Neural progenitor cell (in vitro differentiated cells): ENCODE results near the gene NFE2L3. TPM values are rescaled to one million over a fixed set of nuclear protein-coding genes. Genes with fewer than 3 reads are reported as not detected.
"Not testable (repeated sequence)": the region's sequence is repeated elsewhere in the genome, so short reads cannot be mapped to it uniquely, and the experiment has no call there.

Experiments
- DNase-seq: peaks from one replicate; pipeline ENCODE4 v3.0.0-alpha.2; 2016; ENCODE audit warnings: low spot score
- H2AFZ ChIP-seq: fragments of 200-600 bp; sonication (generic); replicated peaks from 2 replicates; pipeline ENCODE4 v1.6.1; 2016; ENCODE audit warnings: antibody characterized with exemption
- H3F3A ChIP-seq: fragments of 200-600 bp; sonication (generic); 2 replicates; pipeline ENCODE4 v1.6.1; 2016; ENCODE audit warnings: antibody characterized with exemption, low read depth
- H3K27ac ChIP-seq: fragments of 200-600 bp; sonication (generic); 2 replicates; pipeline ENCODE4 v1.5.1; 2016; ENCODE audit warnings: mild to moderate bottlenecking
- H3K27me3 ChIP-seq: fragments of 200-600 bp; sonication (generic); 2 replicates; pipeline ENCODE4 v1.6.1; 2016; ENCODE audit warnings: mild to moderate bottlenecking, moderate library complexity
- H3K36me3 ChIP-seq: fragments of 200-600 bp; sonication (generic); 2 replicates; pipeline ENCODE4 v1.5.1; 2016
- H3K4me1 ChIP-seq: fragments of 200-600 bp; sonication (generic); 2 replicates; pipeline ENCODE4 v1.6.1; 2016; ENCODE audit warnings: mixed run types
- H3K4me2 ChIP-seq: fragments of 200-600 bp; sonication (generic); 2 replicates; pipeline ENCODE4 v1.6.1; 2016
- H3K4me3 ChIP-seq: fragments of 200-600 bp; sonication (generic); 2 replicates; pipeline ENCODE4 v1.5.1; 2016
- H3K79me2 ChIP-seq: fragments of 200-600 bp; sonication (generic); 2 replicates; pipeline ENCODE4 v1.6.1; 2016; ENCODE audit warnings: low read depth
- H3K9ac ChIP-seq: fragments of 200-600 bp; sonication (generic); 2 replicates; pipeline ENCODE4 v1.6.1; 2016
- H3K9me3 ChIP-seq: fragments of 200-600 bp; sonication (generic); 2 replicates; pipeline ENCODE4 v1.5.1; 2016; ENCODE audit warnings: low read depth
- H4K20me1 ChIP-seq: fragments of 200-600 bp; sonication (generic); 2 replicates; pipeline ENCODE4 v1.6.1; 2016; ENCODE audit warnings: low read depth
- H3K27ac Mint-ChIP-seq: 3 replicates; pipeline ENCODE4 v1.8.0; 2021; ENCODE audit warnings: mixed read lengths
- H3K27me3 Mint-ChIP-seq: 2 replicates; pipeline ENCODE4 v1.8.0; 2022; ENCODE audit warnings: low read depth, mild to moderate bottlenecking, inconsistent platforms, moderate library complexity, mixed read lengths; ENCODE audit not compliant: insufficient read depth
- H3K36me3 Mint-ChIP-seq: 3 replicates; pipeline ENCODE4 v1.8.0; 2021; ENCODE audit warnings: mixed read lengths
- H3K4me1 Mint-ChIP-seq: 3 replicates; pipeline ENCODE4 v1.8.0; 2021; ENCODE audit warnings: mixed read lengths
- H3K4me3 Mint-ChIP-seq: 3 replicates; pipeline ENCODE4 v1.8.0; 2021; ENCODE audit warnings: mild to moderate bottlenecking, moderate library complexity, mixed read lengths
- H3K9me3 Mint-ChIP-seq: 3 replicates; pipeline ENCODE4 v1.8.0; 2020; ENCODE audit warnings: mixed read lengths
- EZH2 ChIP-seq: fragments of 200-600 bp; sonication (generic); IDR thresholded peaks from 2 replicates; pipeline ENCODE4 v1.6.1; 2017; ENCODE audit warnings: antibody characterized with exemption, mild to moderate bottlenecking, moderate library complexity
- EZH2phosphoT487 ChIP-seq: fragments of 200-600 bp; sonication (generic); IDR thresholded peaks from 2 replicates; pipeline ENCODE4 v1.6.1; 2017; ENCODE audit warnings: antibody characterized with exemption
- total RNA-seq: library from RNA; depleted of rRNA; stranded (reverse); fragments of >200 nt; gene quantifications from 2 replicates; pipeline ENCODE4 v1.2.3, GENCODE V29; 2015; ENCODE audit warnings: low replicate concordance
- TF ChIP-seq, protein P1 (sequence below): fragments of 200-600 bp; sonication (generic); IDR thresholded peaks from 2 replicates; pipeline ENCODE4 v1.5.1; 2017; ENCODE audit warnings: antibody characterized with exemption, mild to moderate bottlenecking

NFE2L3 gene
- total RNA-seq, 1 donor from 2014 or later = 6.2 TPM

- no peak overlapping the region for H3K9ac ChIP-seq
- Mint-ChIP-seq H3K4me1 (peaks cover 14% of the 10 kb centered on the region), H3K4me3 (no peak overlapping the region), H3K27ac (peak overlapping the region; percentile 57), H3K9me3 (no peaks in the 10 kb centered on the region), H3K27me3 (peaks cover 2% of the 10 kb centered on the region), H3K36me3 (no peaks in the 10 kb centered on the region)
- H3K27me3 ChIP-seq = no peaks in the 10 kb centered on the region
- H3K9me3 ChIP-seq = no peaks in the 10 kb centered on the region
- H3K4me3 ChIP-seq = no peak overlapping the region
- no peaks in the 10 kb centered on the region for H4K20me1 ChIP-seq
- DNase-seq = peak; percentile 33
- H3F3A ChIP-seq = no peaks in the 10 kb centered on the region
- H3K79me2 ChIP-seq = no peaks in the 10 kb centered on the region
- no peaks in the 10 kb centered on the region for H3K36me3 ChIP-seq
- no peak overlapping the region for H3K27ac ChIP-seq
- H2AFZ ChIP-seq = peak overlapping the region; percentile 91
- peaks cover 20% of the 10 kb centered on the region for H3K4me1 ChIP-seq
- TF ChIP-seq EZH2 (no peak), EZH2phosphoT487 (no peak)
- TF ChIP-seq, protein P1, sequence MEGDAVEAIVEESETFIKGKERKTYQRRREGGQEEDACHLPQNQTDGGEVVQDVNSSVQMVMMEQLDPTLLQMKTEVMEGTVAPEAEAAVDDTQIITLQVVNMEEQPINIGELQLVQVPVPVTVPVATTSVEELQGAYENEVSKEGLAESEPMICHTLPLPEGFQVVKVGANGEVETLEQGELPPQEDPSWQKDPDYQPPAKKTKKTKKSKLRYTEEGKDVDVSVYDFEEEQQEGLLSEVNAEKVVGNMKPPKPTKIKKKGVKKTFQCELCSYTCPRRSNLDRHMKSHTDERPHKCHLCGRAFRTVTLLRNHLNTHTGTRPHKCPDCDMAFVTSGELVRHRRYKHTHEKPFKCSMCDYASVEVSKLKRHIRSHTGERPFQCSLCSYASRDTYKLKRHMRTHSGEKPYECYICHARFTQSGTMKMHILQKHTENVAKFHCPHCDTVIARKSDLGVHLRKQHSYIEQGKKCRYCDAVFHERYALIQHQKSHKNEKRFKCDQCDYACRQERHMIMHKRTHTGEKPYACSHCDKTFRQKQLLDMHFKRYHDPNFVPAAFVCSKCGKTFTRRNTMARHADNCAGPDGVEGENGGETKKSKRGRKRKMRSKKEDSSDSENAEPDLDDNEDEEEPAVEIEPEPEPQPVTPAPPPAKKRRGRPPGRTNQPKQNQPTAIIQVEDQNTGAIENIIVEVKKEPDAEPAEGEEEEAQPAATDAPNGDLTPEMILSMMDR = no peak
- no peak overlapping the region for H3K4me2 ChIP-seq
These were observed 34.7 kb upstream of the NFE2L3 start for GRCh38 chr7:26117142-26117807.

- Histone ChIP-seq H3F3A (no peaks in the 10 kb centered on the region), H4K20me1 (no peaks in the 10 kb centered on the region), H3K4me1 (peaks cover 18% of the 10 kb centered on the region), H3K4me2 (no peak overlapping the region), H2AFZ (no peak overlapping the region), H3K9ac (no peak overlapping the region), H3K79me2 (no peaks in the 10 kb centered on the region), H3K9me3 (no peaks in the 10 kb centered on the region), H3K27ac (no peak overlapping the region), H3K4me3 (no peak overlapping the region), H3K36me3 (no peaks in the 10 kb centered on the region), H3K27me3 (no peaks in the 10 kb centered on the region)
- no peak for DNase-seq
- TF ChIP-seq EZH2phosphoT487 (no peak), EZH2 (no peak)
- TF ChIP-seq, protein P1 = no peak
- Mint-ChIP-seq H3K9me3 (no peaks in the 10 kb centered on the region), H3K4me1 (peaks cover 14% of the 10 kb centered on the region), H3K27me3 (peaks cover 2% of the 10 kb centered on the region), H3K27ac (no peak overlapping the region), H3K4me3 (no peak overlapping the region), H3K36me3 (no peaks in the 10 kb centered on the region)
These were observed 34.0 kb upstream of the NFE2L3 start for GRCh38 chr7:26117970-26118369.

- TF ChIP-seq, protein P1 = no peak
- TF ChIP-seq EZH2 (no peak), EZH2phosphoT487 (no peak)
- DNase-seq = no peak
These were observed 29.3 kb upstream of the NFE2L3 start for GRCh38 chr7:26122745-26123144.

DNA sequence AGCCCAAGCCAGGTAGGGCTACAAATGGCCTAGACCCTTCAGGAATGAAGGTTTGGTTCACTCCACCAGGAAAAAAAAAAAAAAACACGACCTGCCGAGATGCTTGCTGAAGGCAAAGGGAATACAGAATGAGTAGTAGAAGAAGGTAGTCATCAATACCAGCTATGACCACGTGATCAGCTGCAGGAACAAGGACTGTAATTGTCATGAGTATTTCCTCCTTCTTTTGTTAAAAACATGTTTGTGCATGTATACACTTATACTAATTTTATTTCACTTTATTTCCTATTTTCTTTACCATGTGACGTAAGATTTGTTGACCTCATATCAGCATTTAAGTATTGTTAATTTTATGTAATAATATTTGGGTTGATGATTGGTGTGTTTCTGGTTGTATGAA, 27.2 kb upstream of the NFE2L3 start:
- H3K36me3 ChIP-seq, H3K4me1 ChIP-seq, H3K27ac ChIP-seq, H3K27ac Mint-ChIP-seq, H3F3A ChIP-seq, H3K4me3 ChIP-seq, H3K79me2 ChIP-seq, H3K9me3 Mint-ChIP-seq, H3K9me3 ChIP-seq, DNase-seq, H3K4me3 Mint-ChIP-seq, H2AFZ ChIP-seq, H3K27me3 Mint-ChIP-seq, H3K36me3 Mint-ChIP-seq, H3K9ac ChIP-seq, H3K27me3 ChIP-seq, H3K4me1 Mint-ChIP-seq, H4K20me1 ChIP-seq, H3K4me2 ChIP-seq: not testable (repeated sequence)

More at GRCh38 chr7:26122745-26123144, 29.3 kb upstream of the NFE2L3 start:
- H3K4me1 ChIP-seq = no peaks in the 10 kb centered on the region
- Mint-ChIP-seq H3K9me3 (peaks cover 2% of the 10 kb centered on the region), H3K36me3 (peaks cover 3% of the 10 kb centered on the region), H3K4me3 (no peak overlapping the region), H3K4me1 (no peaks in the 10 kb centered on the region), H3K27me3 (peaks cover 2% of the 10 kb centered on the region), H3K27ac (no peak overlapping the region)
- H4K20me1 ChIP-seq = no peaks in the 10 kb centered on the region
- H3K36me3 ChIP-seq = no peaks in the 10 kb centered on the region
- H3K4me2 ChIP-seq = no peak overlapping the region
- no peak overlapping the region for H3K9ac ChIP-seq
- H3K4me3 ChIP-seq = no peak overlapping the region
- H3K27me3 ChIP-seq = no peaks in the 10 kb centered on the region
- no peak overlapping the region for H3K27ac ChIP-seq
- H3K9me3 ChIP-seq = no peaks in the 10 kb centered on the region
- H3F3A ChIP-seq = no peaks in the 10 kb centered on the region
- H3K79me2 ChIP-seq = no peaks in the 10 kb centered on the region
- no peak overlapping the region for H2AFZ ChIP-seq
